ENCODE data around the gene KIAA0513.

KIAA0513 gene

DNA sequence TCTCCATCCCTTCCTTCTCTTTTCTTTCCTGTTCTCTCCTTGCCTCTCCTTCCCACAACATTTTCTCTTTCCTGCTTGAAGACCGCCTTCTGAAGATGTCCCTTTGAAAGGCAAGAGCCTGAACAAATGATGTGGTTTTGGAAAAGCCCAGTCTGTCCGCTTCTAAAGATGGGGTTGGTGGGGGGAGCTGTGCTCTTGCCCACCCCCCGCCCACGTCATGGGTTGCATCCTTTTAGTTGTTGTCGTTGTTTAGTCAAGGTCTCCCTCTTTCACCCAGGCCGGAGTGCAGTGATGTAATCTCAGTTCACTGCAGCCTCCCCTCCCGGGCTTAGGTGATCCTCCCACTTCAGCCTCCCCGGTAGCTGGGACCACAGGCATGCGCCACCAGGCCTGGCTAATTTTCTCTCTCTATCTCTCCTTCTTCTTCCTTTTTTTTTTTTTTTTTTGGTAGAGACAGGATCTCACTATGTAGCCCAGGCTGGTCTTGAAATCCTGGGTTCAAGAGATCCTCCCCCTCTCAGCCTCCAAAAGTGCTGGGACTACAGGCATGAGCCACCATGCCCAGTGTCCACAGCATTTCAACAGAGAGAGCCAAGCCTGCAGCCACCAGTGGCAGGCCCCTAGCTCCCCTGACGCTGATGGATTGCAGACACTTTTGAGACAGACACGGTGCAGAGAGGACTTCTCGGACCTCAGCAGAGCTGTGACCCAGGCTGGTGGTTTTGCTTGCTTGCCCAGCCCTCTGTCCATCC is 110.7 kb downstream of the KIAA0513 start:
- DNase-seq = no peak

GRCh38 chr16:85138825-85139627 is 111.4 kb downstream of the KIAA0513 start:
- no peak for DNase-seq

GRCh38 chr16:85139881-85140339 is 112.3 kb downstream of the KIAA0513 start:
- no peak for DNase-seq

GRCh38 chr16:85140455-85141012 is 112.9 kb downstream of the KIAA0513 start:
- DNase-seq = no peak

DNA sequence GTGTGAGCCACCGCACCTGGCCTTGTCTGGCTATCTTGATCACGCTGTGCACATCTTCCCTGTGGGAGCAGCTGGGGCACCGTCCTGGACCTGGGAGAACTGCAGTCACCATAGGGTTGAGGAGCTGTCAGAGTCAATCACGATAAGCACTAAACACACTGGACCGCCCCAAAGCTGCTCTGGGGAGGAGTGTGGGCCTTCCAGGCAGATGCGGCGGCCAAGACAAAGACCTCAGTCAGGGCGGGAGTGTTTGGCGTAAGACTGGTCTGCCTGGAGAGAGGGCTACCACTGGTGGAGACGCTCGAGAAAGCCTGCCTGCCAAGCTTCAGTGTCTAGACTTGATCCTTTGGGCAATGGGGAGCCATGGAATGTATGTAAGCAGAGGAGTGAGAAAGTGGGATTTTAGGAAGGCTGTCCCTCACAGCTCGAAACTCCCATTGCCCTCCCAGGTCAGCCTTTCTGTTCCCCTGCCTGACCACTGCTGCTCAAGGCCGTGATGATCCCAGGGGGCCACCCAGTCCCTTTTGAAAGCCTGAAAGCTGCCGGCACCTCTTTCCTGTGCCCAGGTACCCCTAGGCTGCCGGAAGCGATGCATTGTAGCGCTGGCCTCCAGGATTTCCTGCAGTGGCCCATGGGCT is 114.0 kb downstream of the KIAA0513 start:
- DNase-seq = no peak

DNA sequence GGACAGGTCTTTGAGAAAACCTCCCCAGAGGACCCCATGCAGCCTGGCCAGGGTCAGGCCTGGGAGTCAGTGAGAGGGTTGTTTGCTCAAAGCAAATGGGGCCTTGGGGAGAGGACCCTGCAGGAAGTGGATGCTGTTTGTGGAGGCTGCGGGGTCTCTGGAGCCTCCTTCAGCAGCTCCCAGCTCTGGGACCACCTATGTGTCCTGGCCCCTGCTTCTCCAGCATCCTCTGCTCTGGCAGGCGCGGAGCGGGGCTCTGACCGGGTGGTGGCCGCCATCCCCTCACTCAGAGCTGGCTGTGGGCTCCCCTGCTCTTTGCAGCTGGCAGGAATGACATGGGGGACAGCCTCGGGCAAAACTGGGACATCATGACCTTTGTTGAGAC is 114.5 kb downstream of the KIAA0513 start:
- no peak for DNase-seq

DNA sequence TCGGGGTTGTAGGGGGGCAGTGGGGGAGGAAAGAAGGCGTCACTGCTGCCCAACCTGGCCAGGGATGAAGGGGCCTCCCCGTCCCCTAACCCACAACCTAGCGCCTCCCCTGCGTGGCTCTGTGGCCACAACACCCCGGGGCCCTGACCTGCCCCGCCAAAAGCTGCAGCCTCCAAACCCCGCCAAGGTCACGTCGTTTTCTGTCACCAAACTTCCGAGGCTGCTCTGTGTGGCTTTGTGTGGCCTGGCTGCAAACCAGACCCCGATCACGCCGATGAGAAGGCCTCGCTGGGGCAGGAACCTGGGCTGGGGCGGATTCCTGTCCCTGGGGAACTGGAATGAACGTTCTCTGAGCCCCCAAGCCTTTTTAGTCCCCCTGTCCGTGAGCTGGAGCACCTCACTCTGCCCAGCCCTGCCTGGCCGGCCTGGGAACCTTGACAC is 115.2 kb downstream of the KIAA0513 start:
- no peak for DNase-seq
